OCI-LY1 (cell line): ENCODE data around the gene GRK5.
A peak's percentile ranks its signal among the peaks of the same experiment; 100 is the strongest.

Experiments used
- H2AFZ ChIP-seq: fragments of 200-600 bp; sonication (generic), shearing (Covaris generic); 2 replicates; pipeline ENCODE4 v1.6.0; 2014; ENCODE audit warnings: antibody characterized with exemption, mild to moderate bottlenecking, low read length
- H3F3A ChIP-seq: fragments of 200-600 bp; sonication (generic), shearing (Covaris generic); 2 replicates; pipeline ENCODE4 v1.6.0; 2014; ENCODE audit warnings: mild to moderate bottlenecking, antibody characterized with exemption, low read length, moderate library complexity; ENCODE audit not compliant: insufficient read depth
- H3K27ac ChIP-seq: fragments of 200-600 bp; sonication (generic); 2 replicates; pipeline ENCODE4 v1.5.1; 2014; ENCODE audit warnings: low read length, mixed run types, mild to moderate bottlenecking, low read depth; ENCODE audit not compliant: poor library complexity, severe bottlenecking
- H3K27me3 ChIP-seq: fragments of 200-600 bp; sonication (generic); 2 replicates; pipeline ENCODE4 v1.6.0; 2014; ENCODE audit warnings: antibody characterized with exemption, mild to moderate bottlenecking, low read length, moderate library complexity; ENCODE audit not compliant: insufficient read depth
- H3K36me3 ChIP-seq: fragments of 200-600 bp; sonication (generic); 2 replicates; pipeline ENCODE4 v1.6.1; 2014; ENCODE audit warnings: mild to moderate bottlenecking, antibody characterized with exemption, low read length, moderate library complexity, mixed read lengths; ENCODE audit not compliant: insufficient read depth
- H3K4me1 ChIP-seq: fragments of 200-600 bp; sonication (generic); 2 replicates; pipeline ENCODE4 v1.5.1; 2014; ENCODE audit warnings: mild to moderate bottlenecking, low read length, moderate library complexity; ENCODE audit not compliant: insufficient read depth, severe bottlenecking
- H3K4me2 ChIP-seq: fragments of 200-600 bp; sonication (generic), shearing (Covaris generic); 2 replicates; pipeline ENCODE4 v1.6.1; 2014; ENCODE audit warnings: low read length
- H3K4me3 ChIP-seq: fragments of 200-600 bp; sonication (generic); 2 replicates; pipeline ENCODE4 v1.5.1; 2014; ENCODE audit warnings: low read length, low read depth, mild to moderate bottlenecking, mixed read lengths; ENCODE audit not compliant: poor library complexity, severe bottlenecking
- H3K79me2 ChIP-seq: fragments of 200-600 bp; shearing (Covaris generic); 2 replicates; pipeline ENCODE4 v1.6.1; 2016; ENCODE audit warnings: mixed run types, low read length, mixed read lengths; ENCODE audit not compliant: insufficient read depth
- H3K9ac ChIP-seq: fragments of 200-600 bp; sonication (generic), shearing (Covaris generic); 2 replicates; pipeline ENCODE4 v1.6.1; 2014; ENCODE audit warnings: mild to moderate bottlenecking, low read length, mixed read lengths
- H3K9me2 ChIP-seq: fragments of 200-600 bp; sonication (generic), shearing (Covaris generic); 2 replicates; pipeline ENCODE4 v1.6.1; 2014; ENCODE audit warnings: low read depth, mild to moderate bottlenecking, low read length, mixed read lengths
- H3K9me3 ChIP-seq: fragments of 200-600 bp; shearing (Covaris generic); 2 replicates; pipeline ENCODE4 v1.6.1; 2014; ENCODE audit warnings: low read length, mixed read lengths
- H4K20me1 ChIP-seq: fragments of 200-600 bp; sonication (generic), shearing (Covaris generic); 2 replicates; pipeline ENCODE4 v1.6.0; 2016; ENCODE audit warnings: mild to moderate bottlenecking, low read length; ENCODE audit not compliant: insufficient read depth
- EZH2 ChIP-seq: fragments of 200-600 bp; sonication (generic), shearing (Covaris generic); IDR thresholded peaks from 2 replicates; pipeline ENCODE4 v1.8.0; 2017; ENCODE audit warnings: borderline replicate concordance, mixed run types, mild to moderate bottlenecking, antibody characterized with exemption, low read length, moderate library complexity, mixed read lengths
- TF ChIP-seq, protein P1 (sequence below): fragments of 200-600 bp; sonication (generic), shearing (Covaris generic); IDR thresholded peaks from 2 replicates; pipeline ENCODE4 v1.5.1; 2017; ENCODE audit warnings: mild to moderate bottlenecking, antibody characterized with exemption, low read length, moderate library complexity, mixed read lengths

Gene GRK5

DNA sequence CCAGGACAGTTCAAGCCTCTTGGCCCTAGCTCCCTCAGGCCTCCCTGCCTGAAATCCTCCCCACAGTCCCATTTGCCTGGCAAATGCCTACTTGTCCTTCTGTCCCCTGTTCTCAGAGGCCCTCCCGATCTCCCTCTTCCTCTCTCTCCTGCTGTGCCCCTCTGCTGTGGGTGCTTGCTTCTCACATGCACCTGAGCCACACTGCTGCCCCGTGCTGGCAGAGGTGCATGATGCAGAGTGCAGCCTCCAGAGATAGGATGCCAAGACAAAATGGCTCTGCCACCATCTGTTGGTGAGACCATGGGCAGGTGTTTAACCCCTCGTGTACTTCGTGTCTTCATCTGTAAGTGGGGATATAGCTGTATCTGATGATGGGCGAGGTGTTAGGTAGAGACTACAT lies 176.8 kb downstream of the GRK5 start:
- no peak overlapping the region for H3K4me2 ChIP-seq
- no peak overlapping the region for H2AFZ ChIP-seq
- H3K9ac ChIP-seq, result no peak overlapping the region
- no peaks in the 10 kb centered on the region for H3K9me2 ChIP-seq
- no peaks in the 10 kb centered on the region for H3F3A ChIP-seq
- peaks cover 12% of the 10 kb centered on the region for H3K4me1 ChIP-seq
- no peaks in the 10 kb centered on the region for H3K27me3 ChIP-seq
- no peak for TF ChIP-seq EZH2
- TF ChIP-seq, protein P1, sequence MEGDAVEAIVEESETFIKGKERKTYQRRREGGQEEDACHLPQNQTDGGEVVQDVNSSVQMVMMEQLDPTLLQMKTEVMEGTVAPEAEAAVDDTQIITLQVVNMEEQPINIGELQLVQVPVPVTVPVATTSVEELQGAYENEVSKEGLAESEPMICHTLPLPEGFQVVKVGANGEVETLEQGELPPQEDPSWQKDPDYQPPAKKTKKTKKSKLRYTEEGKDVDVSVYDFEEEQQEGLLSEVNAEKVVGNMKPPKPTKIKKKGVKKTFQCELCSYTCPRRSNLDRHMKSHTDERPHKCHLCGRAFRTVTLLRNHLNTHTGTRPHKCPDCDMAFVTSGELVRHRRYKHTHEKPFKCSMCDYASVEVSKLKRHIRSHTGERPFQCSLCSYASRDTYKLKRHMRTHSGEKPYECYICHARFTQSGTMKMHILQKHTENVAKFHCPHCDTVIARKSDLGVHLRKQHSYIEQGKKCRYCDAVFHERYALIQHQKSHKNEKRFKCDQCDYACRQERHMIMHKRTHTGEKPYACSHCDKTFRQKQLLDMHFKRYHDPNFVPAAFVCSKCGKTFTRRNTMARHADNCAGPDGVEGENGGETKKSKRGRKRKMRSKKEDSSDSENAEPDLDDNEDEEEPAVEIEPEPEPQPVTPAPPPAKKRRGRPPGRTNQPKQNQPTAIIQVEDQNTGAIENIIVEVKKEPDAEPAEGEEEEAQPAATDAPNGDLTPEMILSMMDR, result peak; percentile 41; the same call in 1 of the 2 replicates
- no peaks in the 10 kb centered on the region for H3K79me2 ChIP-seq
- peaks cover 5% of the 10 kb centered on the region; the same call in 1 of the 2 replicates for H3K36me3 ChIP-seq
- no peaks in the 10 kb centered on the region for H4K20me1 ChIP-seq
- H3K27ac ChIP-seq, result no peak overlapping the region
- no peak overlapping the region for H3K4me3 ChIP-seq
- H3K9me3 ChIP-seq, result no peaks in the 10 kb centered on the region

DNA sequence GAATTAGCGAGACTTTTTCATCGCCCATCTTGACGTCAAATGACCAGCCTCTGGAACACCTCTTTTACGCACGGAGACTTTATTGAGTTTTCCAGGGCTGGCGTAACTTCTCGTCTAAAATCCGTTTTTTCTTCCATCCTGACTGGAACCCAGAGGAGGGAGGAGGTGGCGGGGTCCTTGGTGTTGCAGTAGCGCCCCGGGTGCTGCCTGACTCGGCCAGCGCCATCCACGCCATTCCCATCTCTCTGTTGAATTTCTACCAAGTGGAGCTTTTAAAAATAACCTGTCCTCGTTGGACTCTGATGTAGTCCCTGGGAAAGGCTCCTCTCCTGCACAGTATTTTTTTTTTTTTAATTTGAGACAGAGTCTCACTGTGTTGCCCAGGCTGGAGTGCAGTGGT lies 179.3 kb downstream of the GRK5 start:
- no peak overlapping the region for H3K27ac ChIP-seq
- H3K4me3 ChIP-seq, result no peak overlapping the region
- H4K20me1 ChIP-seq, result no peaks in the 10 kb centered on the region
- H3K27me3 ChIP-seq, result no peaks in the 10 kb centered on the region
- H3F3A ChIP-seq, result no peaks in the 10 kb centered on the region
- H3K36me3 ChIP-seq, result no peaks in the 10 kb centered on the region; the same call in 1 of the 2 replicates
- TF ChIP-seq, protein P1, result no peak
- TF ChIP-seq EZH2, result no peak
- H3K9me3 ChIP-seq, result no peaks in the 10 kb centered on the region
- no peaks in the 10 kb centered on the region for H3K79me2 ChIP-seq
- no peak overlapping the region for H3K9ac ChIP-seq
- no peaks in the 10 kb centered on the region for H3K9me2 ChIP-seq
- no peak overlapping the region for H2AFZ ChIP-seq
- H3K4me2 ChIP-seq, result no peak overlapping the region
- H3K4me1 ChIP-seq, result peaks cover 10% of the 10 kb centered on the region

DNA sequence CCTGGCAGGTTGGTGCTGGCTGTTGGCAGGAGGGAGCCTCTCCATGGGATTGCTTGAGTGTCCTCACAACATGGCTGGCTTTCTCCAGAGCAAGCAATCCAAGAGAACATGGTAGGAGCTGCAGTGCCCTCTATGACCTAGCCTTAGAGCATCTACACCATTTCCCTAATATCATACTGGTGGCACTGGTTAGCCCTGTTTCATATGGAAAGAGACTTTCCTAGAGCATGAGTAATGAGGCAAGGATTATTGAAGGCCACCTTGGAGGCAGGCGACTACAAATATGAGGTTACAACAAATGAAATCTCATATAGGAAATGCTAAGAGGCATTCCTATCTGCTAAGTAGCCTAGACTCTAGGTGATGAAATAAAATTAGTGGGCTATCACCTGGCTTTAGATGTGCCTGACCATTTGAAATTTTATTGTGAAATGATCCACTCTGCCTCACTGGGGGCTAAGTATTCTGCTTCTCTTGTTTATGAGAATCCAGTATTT lies 181.5 kb downstream of the GRK5 start:
- H3K4me1 ChIP-seq, result no peaks in the 10 kb centered on the region
- no peak overlapping the region for H3K4me3 ChIP-seq
- no peaks in the 10 kb centered on the region for H3K27me3 ChIP-seq
- no peak overlapping the region for H3K4me2 ChIP-seq
- no peaks in the 10 kb centered on the region for H3F3A ChIP-seq
- H3K79me2 ChIP-seq, result no peaks in the 10 kb centered on the region
- H3K9me2 ChIP-seq, result no peaks in the 10 kb centered on the region
- no peak overlapping the region for H3K9ac ChIP-seq
- H3K9me3 ChIP-seq, result no peaks in the 10 kb centered on the region
- no peaks in the 10 kb centered on the region for H3K36me3 ChIP-seq
- H4K20me1 ChIP-seq, result no peaks in the 10 kb centered on the region
- no peak overlapping the region for H2AFZ ChIP-seq
- no peak overlapping the region for H3K27ac ChIP-seq
- TF ChIP-seq EZH2, result no peak
- TF ChIP-seq, protein P1, result no peak
